ENCODE results near the gene CCNI.

DNA sequence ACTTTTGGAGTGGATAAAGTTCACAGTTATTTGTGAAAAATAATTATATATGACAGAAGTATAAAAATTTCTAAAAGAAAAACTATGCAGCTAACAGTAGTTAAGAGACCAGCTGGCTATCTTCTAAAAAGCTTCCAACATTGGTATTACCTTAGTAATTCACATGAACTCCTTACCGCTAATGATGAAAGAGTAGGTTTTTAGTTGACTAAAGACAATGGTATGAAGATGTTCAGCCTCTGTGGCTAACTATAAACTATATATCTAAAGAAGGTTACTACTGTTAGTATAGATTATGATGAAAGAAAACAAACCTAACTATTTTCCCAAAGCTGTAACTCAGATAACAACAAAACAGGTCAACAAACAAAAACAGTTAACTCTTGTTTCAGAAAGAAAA is 10.4 kb downstream of the CCNI start:
- TF ChIP-seq, protein P1, sequence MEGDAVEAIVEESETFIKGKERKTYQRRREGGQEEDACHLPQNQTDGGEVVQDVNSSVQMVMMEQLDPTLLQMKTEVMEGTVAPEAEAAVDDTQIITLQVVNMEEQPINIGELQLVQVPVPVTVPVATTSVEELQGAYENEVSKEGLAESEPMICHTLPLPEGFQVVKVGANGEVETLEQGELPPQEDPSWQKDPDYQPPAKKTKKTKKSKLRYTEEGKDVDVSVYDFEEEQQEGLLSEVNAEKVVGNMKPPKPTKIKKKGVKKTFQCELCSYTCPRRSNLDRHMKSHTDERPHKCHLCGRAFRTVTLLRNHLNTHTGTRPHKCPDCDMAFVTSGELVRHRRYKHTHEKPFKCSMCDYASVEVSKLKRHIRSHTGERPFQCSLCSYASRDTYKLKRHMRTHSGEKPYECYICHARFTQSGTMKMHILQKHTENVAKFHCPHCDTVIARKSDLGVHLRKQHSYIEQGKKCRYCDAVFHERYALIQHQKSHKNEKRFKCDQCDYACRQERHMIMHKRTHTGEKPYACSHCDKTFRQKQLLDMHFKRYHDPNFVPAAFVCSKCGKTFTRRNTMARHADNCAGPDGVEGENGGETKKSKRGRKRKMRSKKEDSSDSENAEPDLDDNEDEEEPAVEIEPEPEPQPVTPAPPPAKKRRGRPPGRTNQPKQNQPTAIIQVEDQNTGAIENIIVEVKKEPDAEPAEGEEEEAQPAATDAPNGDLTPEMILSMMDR (IDR thresholded peaks at IDR 0.05; ENCODE audit: insufficient read depth, low read length): no peak
- TF ChIP-seq GABPA (IDR thresholded peaks at IDR 0.05; ENCODE audit: low read depth) (no peak), POLR2AphosphoS5 (IDR thresholded peaks at IDR 0.05; ENCODE audit: low read depth) (no peak)
